KMS-11 (cell line): Measurements from ENCODE around the gene CHAMP1.

Experiments
- H2AFZ ChIP-seq: fragments of 200-600 bp; sonication (generic); 2 replicates; pipeline ENCODE4 v1.6.1; 2016; ENCODE audit warnings: antibody characterized with exemption, mixed run types, low read depth
- H3K27ac ChIP-seq: fragments of 200-600 bp; sonication (generic); 2 replicates; pipeline ENCODE4 v1.6.1; 2016; ENCODE audit warnings: mild to moderate bottlenecking, mixed run types
- H3K27me3 ChIP-seq: fragments of 200-600 bp; sonication (generic); 2 replicates; pipeline ENCODE4 v1.6.1; 2017; ENCODE audit warnings: mild to moderate bottlenecking, low read depth, mixed run types, moderate library complexity; ENCODE audit not compliant: insufficient read depth
- H3K36me3 ChIP-seq: fragments of 200-600 bp; sonication (generic); 2 replicates; pipeline ENCODE4 v1.6.1; 2017; ENCODE audit warnings: mild to moderate bottlenecking, mixed run types; ENCODE audit not compliant: insufficient read depth
- H3K4me1 ChIP-seq: fragments of 200-600 bp; sonication (generic); 2 replicates; pipeline ENCODE4 v1.6.1; 2016; ENCODE audit warnings: mild to moderate bottlenecking, low read depth, mixed run types; ENCODE audit not compliant: poor library complexity, severe bottlenecking
- H3K4me2 ChIP-seq: fragments of 200-600 bp; sonication (generic); 2 replicates; pipeline ENCODE4 v1.7.0; 2016; ENCODE audit warnings: mild to moderate bottlenecking, mixed run types
- H3K4me3 ChIP-seq: fragments of 200-600 bp; sonication (generic); IDR thresholded peaks from 2 replicates; pipeline ENCODE4 v1.6.1; 2017; ENCODE audit warnings: low read depth, low read length, mixed read lengths; ENCODE audit not compliant: insufficient read depth
- H3K79me2 ChIP-seq: fragments of 200-600 bp; sonication (generic); 2 replicates; pipeline ENCODE4 v1.6.1; 2016; ENCODE audit warnings: low read depth, mixed run types; ENCODE audit not compliant: insufficient read depth
- H3K9ac ChIP-seq: fragments of 200-600 bp; sonication (generic); 2 replicates; pipeline ENCODE4 v1.6.1; 2016; ENCODE audit warnings: mild to moderate bottlenecking, mixed run types
- H4K20me1 ChIP-seq: fragments of 200-600 bp; sonication (generic); 2 replicates; pipeline ENCODE4 v1.6.1; 2016; ENCODE audit warnings: mild to moderate bottlenecking, mixed run types; ENCODE audit not compliant: insufficient read depth
- CTCF ChIP-seq: fragments of 200-600 bp; sonication (generic); conservative IDR thresholded peaks from 2 replicates; pipeline ENCODE4 v1.6.1; 2017; ENCODE audit warnings: low read depth, mild to moderate bottlenecking, antibody characterized with exemption, low read length, moderate library complexity, mixed read lengths

Gene CHAMP1

GRCh38 chr13:114314074-114314912, at the start of gene CHAMP1:
Gene CHAMP1, plus strand, starts transcription at chr13:114314503. Its CDS starts 9,340 bp downstream, at chr13:114323843.
- Histone ChIP-seq H3K4me3 (no peak within 1 kb of the TSS), H3K4me1 (peaks cover 60% of the 10 kb centered on the region), H3K36me3 (no peaks in the 10 kb centered on the region), H3K9ac (peak within 1 kb of the TSS; percentile 75), H4K20me1 (no peaks in the 10 kb centered on the region; the same call in 1 of the 2 replicates), H3K27ac (peak within 1 kb of the TSS; percentile 78), H3K79me2 (peaks cover 54% of the 10 kb centered on the region), H2AFZ (peak within 1 kb of the TSS; percentile 84), H3K27me3 (no peaks in the 10 kb centered on the region), H3K4me2 (peak within 1 kb of the TSS; percentile 96)
- no peak for TF ChIP-seq CTCF

GRCh38 chr13:114264886-114265611, 49.3 kb upstream of the CHAMP1 start:
- Histone ChIP-seq H3K27me3 (no peaks in the 10 kb centered on the region), H3K9ac (no peak overlapping the region), H3K4me1 (peaks cover 99% of the 10 kb centered on the region), H3K79me2 (peaks cover 8% of the 10 kb centered on the region; the same call in 1 of the 2 replicates), H3K4me2 (peak overlapping the region; percentile 59; the same call in 1 of the 2 replicates), H4K20me1 (no peaks in the 10 kb centered on the region), H2AFZ (no peak overlapping the region), H3K4me3 (no peak overlapping the region), H3K27ac (no peak overlapping the region), H3K36me3 (peaks cover 5% of the 10 kb centered on the region; the same call in 1 of the 2 replicates)
- TF ChIP-seq CTCF, result no peak

GRCh38 chr13:114266241-114266640, 48.1 kb upstream of the CHAMP1 start:
- H3K9ac ChIP-seq, result no peak overlapping the region
- no peak overlapping the region for H2AFZ ChIP-seq
- no peaks in the 10 kb centered on the region for H4K20me1 ChIP-seq
- H3K4me2 ChIP-seq, result no peak overlapping the region
- no peaks in the 10 kb centered on the region for H3K27me3 ChIP-seq
- H3K79me2 ChIP-seq, result peaks cover 8% of the 10 kb centered on the region; the same call in 1 of the 2 replicates
- H3K4me1 ChIP-seq, result peaks cover 93% of the 10 kb centered on the region
- no peak overlapping the region for H3K4me3 ChIP-seq
- peaks cover 5% of the 10 kb centered on the region; the same call in 1 of the 2 replicates for H3K36me3 ChIP-seq
- no peak for TF ChIP-seq CTCF
- H3K27ac ChIP-seq, result no peak overlapping the region

GRCh38 chr13:114268344-114269280, 45.7 kb upstream of the CHAMP1 start:
- Histone ChIP-seq H3K27ac (peak overlapping the region; percentile 59), H2AFZ (no peak overlapping the region), H4K20me1 (no peaks in the 10 kb centered on the region), H3K79me2 (no peaks in the 10 kb centered on the region; the same call in 1 of the 2 replicates), H3K9ac (no peak overlapping the region), H3K4me2 (peak overlapping the region; percentile 76), H3K4me1 (peaks cover 85% of the 10 kb centered on the region), H3K27me3 (no peaks in the 10 kb centered on the region), H3K36me3 (peaks cover 13% of the 10 kb centered on the region; the same call in 1 of the 2 replicates), H3K4me3 (no peak overlapping the region)
- no peak for TF ChIP-seq CTCF
